GM21619 (cell line): ENCODE results near the gene PARD3B.

Experiments used
- ATAC-seq: cut with Tn5 transposase; IDR thresholded peaks from one replicate; pipeline ENCODE4 v1.9.1; 2021; ENCODE audit not compliant: unreplicated experiment

PARD3B gene

GRCh38 chr2:205524656-205525055 is 979.4 kb downstream of the PARD3B start:
- no peak for ATAC-seq

GRCh38 chr2:205527801-205528200 is 982.5 kb downstream of the PARD3B start:
- ATAC-seq = no peak

GRCh38 chr2:205531072-205531471 is 985.8 kb downstream of the PARD3B start:
- ATAC-seq = no peak

DNA sequence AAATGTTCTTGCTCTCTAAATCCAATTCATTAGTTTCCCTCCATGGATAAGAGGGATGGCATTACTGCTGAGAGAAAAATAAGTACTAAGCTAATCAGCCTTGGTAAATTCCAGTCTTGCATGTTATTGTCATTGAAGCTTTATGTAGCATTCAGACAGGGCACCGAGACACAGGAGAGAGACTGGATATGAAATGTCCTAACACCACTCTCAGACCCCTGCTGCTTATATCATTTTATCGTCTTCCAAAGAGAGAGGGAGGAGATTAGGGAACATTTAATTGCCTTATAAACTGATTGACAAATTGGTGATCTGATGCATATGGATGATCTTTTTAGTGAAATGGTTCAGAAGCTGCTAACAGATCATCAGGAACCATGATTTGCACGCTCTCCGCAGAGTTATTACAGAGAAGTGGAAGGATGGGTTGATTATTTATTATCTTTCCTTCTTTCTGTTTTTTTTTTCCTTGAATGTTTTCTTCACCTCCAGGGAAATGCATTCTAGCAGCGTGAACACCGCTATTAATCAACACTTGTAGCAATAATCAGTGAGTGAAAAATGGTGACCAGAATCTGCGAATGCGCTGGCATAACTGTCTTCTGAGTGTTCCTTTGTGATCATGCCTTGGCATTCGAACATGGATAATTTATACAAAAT is 986.3 kb downstream of the PARD3B start:
- no peak for ATAC-seq

DNA sequence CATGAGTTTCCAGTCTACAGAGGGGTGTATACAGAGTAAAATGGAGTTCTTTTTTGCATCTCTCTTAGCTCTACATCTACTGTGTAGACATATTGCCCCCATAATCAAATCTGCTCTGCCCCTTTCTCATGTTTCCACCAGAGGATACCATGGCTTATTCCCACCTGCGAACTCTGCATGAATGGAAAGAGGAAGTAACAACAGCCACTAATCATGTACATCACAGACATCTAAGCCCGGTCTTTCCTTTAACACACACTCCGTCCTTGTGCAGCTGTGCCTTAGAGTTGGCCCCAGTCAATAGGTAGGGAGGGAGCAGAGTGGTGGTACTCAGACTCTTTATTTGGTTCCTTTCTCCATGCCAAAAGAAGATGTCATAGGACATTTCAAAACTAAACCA is 989.7 kb downstream of the PARD3B start:
- ATAC-seq = no peak

DNA sequence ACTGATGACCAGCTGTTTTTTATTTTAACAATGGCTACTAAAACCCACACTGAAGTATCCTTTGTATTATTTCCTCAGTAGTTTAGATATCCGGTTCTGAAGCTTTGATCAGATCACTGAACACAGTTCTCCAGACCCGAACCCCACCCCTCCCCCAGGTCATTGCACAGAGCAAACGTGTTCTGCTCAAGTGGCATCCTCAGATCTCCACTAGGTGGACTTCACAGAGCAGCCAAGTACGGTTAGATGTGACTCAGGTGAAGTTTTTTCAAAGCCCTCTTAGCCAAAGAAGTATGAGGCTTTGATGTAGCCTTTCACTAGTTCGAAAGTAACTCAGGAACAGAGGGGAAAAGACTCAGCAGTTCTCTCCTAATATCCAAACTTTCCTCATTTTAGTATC is 994.3 kb downstream of the PARD3B start:
- ATAC-seq = no peak

- ATAC-seq = no peak
Observed at GRCh38 chr2:205540036-205540435, 994.8 kb downstream of the PARD3B start.

GRCh38 chr2:205543262-205543843 is 998.1 kb downstream of the PARD3B start:
- no peak for ATAC-seq

DNA sequence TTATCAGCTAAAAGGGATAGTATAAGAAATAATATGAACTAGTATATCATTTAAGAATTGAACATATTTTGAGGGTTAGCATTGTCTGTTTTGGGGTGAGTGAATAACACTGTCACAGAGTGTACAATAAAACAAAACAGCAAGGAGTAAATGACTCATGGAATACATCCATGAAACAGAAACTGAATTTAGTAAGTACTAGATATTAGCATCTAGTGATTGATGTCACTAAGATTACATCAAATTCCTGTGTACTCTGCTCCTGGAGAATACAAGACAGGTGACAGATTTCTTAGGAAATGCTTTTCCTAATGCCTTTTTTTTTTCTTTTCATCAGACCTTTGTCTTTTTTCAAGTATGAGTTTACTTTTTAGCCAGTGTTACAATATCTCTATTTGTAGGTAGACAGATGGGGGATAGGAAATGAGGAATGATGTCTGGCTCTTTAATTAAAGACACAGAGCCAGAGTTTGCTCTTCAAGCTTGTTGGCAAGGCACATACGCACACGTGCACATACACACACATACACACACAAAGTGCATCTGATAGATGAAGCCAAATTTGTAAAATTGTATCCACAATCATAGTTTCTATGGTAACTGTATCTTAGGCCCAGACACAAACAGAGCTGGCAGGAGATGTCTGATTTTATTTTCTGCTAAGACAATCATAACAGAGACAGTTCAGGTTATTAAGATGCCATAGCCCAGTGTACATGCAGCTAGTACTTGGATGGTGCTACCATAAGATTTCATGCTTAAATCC is 998.8 kb downstream of the PARD3B start:
- ATAC-seq = no peak

DNA sequence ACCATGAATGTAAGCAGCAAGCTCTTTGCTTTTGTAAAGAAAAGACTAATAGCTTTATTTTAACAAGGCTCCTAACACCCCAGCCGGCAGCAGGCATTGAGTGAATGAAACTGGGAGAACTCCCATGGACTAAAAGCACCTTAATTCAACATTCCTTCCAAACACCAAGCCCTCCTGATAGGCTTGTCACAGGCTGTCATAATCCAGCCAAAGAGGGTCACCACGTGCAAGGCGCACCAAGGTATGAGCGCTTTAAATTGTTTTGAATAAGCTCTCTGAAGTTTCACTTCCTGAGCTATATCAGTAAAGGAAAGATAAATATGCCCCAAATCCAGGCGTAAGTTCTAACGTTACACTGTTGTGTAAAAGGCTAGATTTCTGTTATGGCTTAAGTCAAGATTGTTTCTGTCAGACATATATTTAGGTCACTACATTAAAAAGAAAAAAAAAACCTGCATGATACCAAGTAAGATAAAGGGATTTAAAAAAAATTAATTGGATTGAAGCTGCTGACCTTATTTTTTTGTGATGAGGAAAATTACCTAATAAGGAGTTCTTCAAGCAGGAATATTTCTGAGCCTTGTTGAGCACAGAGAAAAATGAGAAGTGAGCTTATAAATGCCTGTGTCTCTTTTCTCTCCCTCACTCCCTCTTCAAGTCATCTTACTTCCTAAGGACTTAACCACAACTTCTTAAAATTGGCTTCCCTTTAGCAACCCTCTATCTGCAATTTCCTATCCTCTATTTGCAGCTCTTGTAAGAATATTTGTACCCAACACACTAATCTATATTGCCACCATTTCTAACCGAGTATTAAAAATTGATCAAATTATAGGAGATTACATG is 1000.9 kb downstream of the PARD3B start:
- ATAC-seq = no peak

DNA sequence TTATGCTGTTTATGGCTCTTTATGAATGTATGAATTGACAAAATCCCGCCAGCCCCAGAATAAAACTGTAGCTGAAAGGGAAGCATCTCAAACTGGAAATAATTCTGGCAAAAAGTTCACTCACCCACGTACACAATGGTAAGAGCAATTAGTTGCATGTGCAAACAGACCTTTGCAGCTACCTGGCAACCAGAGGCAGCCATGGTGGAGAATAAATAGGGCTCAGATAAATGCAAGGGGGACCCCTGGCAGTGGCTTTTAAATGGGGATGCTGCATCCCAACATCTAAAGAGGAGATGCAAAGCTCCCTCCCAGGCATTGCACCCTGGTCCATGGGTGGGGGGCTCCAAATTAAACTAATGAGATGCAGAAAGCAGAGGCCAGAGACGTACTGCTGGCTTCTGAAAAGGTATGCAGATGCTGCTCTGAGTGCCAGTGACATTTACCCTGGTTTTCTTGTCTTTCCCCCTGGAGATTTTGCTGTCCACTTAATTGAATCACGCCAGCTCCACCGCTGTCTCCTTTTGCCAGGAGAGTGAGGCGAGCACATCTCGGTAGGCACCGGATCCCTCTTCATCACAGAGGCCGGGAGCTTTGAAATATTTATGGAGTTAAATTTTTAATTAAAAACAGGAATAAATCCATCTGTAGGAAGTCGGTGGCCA is 1010.4 kb downstream of the PARD3B start:
- no peak for ATAC-seq

- ATAC-seq = no peak
Observed at GRCh38 chr2:205556357-205556756, 1011.1 kb downstream of the PARD3B start.

DNA sequence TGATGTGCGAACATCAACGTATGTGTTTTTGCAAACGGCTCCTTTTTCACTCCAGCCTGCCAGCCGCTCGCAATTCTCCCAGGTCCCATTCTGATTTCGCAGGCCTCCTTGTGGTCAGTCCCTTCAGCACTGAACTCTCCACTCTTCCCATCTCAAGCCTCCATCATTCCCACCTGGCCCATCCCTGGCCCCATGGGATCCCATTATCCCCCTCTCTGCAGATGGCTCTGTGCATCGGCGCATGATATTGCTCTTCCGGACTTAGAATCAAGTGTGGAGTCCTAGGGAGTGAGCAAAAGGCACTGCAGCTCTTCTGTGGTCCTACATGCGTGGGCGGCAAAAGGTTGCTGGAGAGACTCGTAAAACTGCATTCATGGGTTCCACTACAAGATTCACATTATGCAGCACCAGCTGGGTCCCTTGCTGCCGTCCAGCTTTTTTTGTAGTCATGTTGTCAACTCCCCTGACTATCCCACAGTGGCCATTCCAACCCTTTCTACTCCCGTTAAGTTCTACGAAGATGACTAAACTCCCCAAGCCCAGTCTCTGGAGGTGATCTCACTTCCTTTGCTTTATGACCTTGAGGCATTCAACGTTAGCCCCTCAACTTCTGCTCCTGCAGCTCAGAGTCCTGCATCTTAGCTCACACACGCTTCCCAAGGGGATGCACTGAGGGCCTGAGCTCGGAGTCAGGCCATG is 1011.7 kb downstream of the PARD3B start:
- ATAC-seq = no peak

DNA sequence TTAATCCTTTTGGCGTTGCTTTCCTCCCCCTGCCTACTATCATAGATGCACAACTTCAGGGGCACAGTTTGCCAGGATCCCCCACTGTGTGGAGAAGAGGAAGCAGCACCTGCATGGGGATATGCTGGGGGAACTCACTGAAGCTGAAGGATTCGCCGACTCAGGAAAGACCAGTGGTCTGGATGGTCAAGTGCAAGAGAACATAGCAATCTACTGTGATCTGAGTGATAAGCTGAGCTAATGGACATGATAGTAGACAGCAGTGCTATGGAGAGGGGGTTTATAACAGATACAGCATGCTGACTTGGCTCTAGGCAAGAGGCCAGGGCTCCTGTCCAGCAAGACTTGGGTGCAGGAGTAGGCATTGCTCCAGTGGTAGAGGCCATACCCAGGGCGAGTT is 1012.6 kb downstream of the PARD3B start:
- ATAC-seq = no peak

DNA sequence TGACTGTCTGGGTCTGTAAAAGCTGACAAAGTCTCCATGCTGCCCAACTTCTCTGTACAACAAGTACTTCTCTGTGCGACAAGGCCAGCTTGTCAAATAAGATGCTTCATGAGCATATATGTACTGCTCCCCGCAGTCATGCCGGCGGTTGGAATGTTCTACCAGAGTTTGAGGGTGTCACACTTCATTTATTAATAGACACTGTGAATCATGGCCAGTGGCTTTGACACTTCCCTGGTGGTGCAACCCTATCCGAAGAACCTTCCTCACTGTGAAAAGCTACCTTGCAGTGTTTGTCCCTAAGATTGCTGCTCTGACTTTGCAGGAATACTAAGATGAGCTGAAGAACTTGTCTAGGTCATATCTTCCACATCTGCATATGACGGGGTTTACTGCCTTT is 1016.2 kb downstream of the PARD3B start:
- no peak for ATAC-seq

DNA sequence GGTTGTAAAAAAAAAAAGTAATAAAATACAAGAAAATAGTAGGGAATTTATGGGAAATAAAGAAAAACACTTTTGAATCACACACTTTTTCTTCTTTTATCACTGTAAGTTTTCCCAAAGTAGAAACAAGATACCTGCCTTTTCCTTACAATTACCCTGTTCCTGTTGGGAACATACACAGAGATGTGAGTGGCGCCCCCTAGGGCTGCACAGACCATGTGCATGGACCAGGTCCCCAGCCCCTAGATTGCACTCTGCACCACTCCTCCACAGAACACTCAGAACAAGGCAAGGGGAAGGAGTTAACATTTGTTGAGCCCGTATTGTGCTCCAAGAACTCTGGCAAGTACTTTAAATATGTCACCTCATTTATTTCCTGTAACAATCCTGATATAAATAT is 1018.4 kb downstream of the PARD3B start:
- no peak for ATAC-seq

GRCh38 chr2:205564346-205565141 is 1019.3 kb downstream of the PARD3B start:
- no peak for ATAC-seq

GRCh38 chr2:205565142-205565522 is 1019.9 kb downstream of the PARD3B start:
- no peak for ATAC-seq

DNA sequence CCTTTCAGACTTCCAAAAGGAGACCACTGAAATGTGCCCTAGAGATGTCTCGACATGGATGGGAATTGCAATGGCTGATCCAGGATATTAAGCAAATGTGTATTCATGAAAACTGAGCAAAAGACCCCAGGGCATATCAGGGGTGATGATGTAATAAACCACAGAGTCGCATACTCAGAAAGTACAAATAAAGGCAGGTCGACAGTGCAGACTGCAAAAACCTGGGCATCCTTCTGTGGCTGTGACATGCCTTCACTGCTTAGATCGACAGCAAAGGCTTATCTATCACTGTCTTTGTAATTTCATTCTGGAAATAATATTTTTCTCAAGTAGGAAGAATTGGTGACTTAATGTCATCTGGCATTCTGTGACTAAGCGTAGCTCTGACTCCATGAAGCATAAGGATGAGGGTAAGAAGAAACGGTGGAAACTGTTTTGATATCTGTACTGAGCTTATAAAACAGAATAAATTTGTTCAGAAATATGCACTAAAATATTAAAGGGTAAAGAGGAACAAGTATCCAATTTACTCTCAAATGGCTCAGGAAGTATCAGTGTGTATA is 1021.4 kb downstream of the PARD3B start:
- no peak for ATAC-seq
